22Rv1 (cell line): ENCODE data around the gene DMD.

ENCODE experiments used
- H3K27ac ChIP-seq: fragments of 450-650 bp; 2 replicates; pipeline ENCODE4 v1.5.1; 2017
- CTCF ChIP-seq: fragments of 450-650 bp; IDR thresholded peaks from 2 replicates; pipeline ENCODE4 v1.5.1; 2017; ENCODE audit warnings: mild to moderate bottlenecking
- ZFX ChIP-seq: fragments of 450-650 bp; IDR thresholded peaks from 2 replicates; pipeline ENCODE4 v1.6.1; 2017; ENCODE audit warnings: antibody characterized with exemption, borderline replicate concordance

The DMD gene

GRCh38 chrX:31132821-31133241 is 2078.5 kb downstream of the DMD start:
- H3K27ac ChIP-seq, result no peak overlapping the region
- TF ChIP-seq ZFX, result no peak
- no peak for TF ChIP-seq CTCF

GRCh38 chrX:31130457-31131220 is 2080.7 kb downstream of the DMD start:
- no peak for TF ChIP-seq ZFX
- no peak for TF ChIP-seq CTCF
- H3K27ac ChIP-seq, result no peak overlapping the region

- no peak for TF ChIP-seq ZFX
- no peak for TF ChIP-seq CTCF
- no peak overlapping the region for H3K27ac ChIP-seq
Observed at GRCh38 chrX:31128855-31129254, 2082.5 kb downstream of the DMD start.

- no peak for TF ChIP-seq CTCF
- no peak for TF ChIP-seq ZFX
- H3K27ac ChIP-seq, result no peak overlapping the region
Observed at GRCh38 chrX:31127716-31128115, 2083.6 kb downstream of the DMD start.

- TF ChIP-seq CTCF, result no peak
- TF ChIP-seq ZFX, result no peak
- H3K27ac ChIP-seq, result no peak overlapping the region
Observed at GRCh38 chrX:31126205-31126604, 2085.1 kb downstream of the DMD start.

- H3K27ac ChIP-seq, result no peak overlapping the region
- TF ChIP-seq ZFX, result no peak
- TF ChIP-seq CTCF, result no peak
Observed at GRCh38 chrX:31124536-31124935, 2086.8 kb downstream of the DMD start.

GRCh38 chrX:31123335-31123734 is 2088.0 kb downstream of the DMD start:
- TF ChIP-seq ZFX (no peak), CTCF (no peak)
- H3K27ac ChIP-seq, result no peak overlapping the region
